GM12864 (cell line): ENCODE measurements around the gene CARNS1.

Source experiments
- DNase-seq: peaks from one replicate; pipeline ENCODE4 v3.0.0-alpha.2; 2011; ENCODE audit warnings: low read depth
- H3K4me3 ChIP-seq: 2 replicates; pipeline ENCODE4 v1.5.1; 2011; ENCODE audit warnings: mild to moderate bottlenecking, low read depth, low read length, control low read depth
- TF ChIP-seq, protein P1 (sequence below): IDR thresholded peaks from 2 replicates; pipeline ENCODE4 v1.5.1; 2011; ENCODE audit warnings: low read depth, mild to moderate bottlenecking, moderate library complexity, low read length, control low read depth, inconsistent platforms; ENCODE audit errors: missing control alignments

CARNS1 gene

GRCh38 chr11:67433536-67434394 is 18.3 kb downstream of the CARNS1 start:
- H3K4me3 ChIP-seq = no peak overlapping the region
- no peak for DNase-seq
- TF ChIP-seq, protein P1, sequence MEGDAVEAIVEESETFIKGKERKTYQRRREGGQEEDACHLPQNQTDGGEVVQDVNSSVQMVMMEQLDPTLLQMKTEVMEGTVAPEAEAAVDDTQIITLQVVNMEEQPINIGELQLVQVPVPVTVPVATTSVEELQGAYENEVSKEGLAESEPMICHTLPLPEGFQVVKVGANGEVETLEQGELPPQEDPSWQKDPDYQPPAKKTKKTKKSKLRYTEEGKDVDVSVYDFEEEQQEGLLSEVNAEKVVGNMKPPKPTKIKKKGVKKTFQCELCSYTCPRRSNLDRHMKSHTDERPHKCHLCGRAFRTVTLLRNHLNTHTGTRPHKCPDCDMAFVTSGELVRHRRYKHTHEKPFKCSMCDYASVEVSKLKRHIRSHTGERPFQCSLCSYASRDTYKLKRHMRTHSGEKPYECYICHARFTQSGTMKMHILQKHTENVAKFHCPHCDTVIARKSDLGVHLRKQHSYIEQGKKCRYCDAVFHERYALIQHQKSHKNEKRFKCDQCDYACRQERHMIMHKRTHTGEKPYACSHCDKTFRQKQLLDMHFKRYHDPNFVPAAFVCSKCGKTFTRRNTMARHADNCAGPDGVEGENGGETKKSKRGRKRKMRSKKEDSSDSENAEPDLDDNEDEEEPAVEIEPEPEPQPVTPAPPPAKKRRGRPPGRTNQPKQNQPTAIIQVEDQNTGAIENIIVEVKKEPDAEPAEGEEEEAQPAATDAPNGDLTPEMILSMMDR = no peak

DNA sequence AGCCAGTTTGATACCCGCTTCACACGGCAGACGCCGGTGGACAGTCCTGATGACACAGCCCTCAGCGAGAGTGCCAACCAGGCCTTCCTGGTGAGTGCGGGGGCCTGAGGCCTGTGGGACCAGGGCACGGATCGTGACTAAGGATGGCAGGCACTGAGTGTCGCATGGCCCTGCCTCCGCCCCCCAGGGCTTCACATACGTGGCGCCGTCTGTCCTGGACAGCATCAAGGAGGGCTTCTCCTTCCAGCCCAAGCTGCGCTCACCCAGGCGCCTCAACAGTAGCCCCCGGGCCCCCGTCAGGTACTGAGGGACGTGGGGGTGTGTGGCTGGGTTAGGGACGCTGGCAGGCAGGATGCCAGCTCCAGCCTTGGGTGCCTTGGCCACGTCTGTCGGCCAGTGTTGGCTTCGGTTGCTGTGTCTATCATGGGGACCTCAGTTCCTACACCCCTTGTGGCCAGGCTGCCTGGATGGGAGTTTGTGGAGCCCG is 19.0 kb downstream of the CARNS1 start:
- peak overlapping the region; percentile 87 for H3K4me3 ChIP-seq
- TF ChIP-seq, protein P1 = no peak
- no peak for DNase-seq

DNA sequence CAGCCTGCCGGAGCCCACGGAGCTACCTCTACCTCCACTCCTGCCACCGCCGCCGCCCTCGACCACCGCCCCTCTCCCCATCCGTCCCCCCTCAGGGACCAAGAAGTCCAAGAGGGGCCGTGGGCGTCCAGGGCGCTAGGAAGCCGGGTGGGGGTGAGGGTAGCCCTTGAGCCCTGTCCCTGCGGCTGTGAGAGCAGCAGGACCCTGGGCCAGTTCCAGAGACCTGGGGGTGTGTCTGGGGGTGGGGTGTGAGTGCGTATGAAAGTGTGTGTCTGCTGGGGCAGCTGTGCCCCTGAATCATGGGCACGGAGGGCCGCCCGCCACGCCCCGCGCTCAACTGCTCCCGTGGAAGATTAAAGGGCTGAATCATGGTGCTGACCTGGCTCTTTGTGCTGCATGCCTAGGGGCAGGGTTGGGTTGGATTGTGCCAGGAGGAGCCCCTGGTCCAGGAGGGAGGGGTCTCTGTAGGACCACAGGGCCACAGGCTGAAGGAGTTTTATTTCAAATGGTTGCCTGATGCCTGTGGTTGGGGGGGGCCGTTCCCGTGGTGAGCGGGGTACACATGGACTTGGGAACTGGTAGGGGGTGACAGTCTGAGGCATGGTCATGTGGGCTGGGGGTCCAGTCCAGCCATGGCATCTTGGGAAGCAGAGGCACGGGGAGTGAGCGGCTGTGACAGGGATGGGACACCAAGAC is 19.7 kb downstream of the CARNS1 start:
- DNase-seq = no peak
- TF ChIP-seq, protein P1 = no peak
- H3K4me3 ChIP-seq = peak overlapping the region; percentile 87

- H3K4me3 ChIP-seq = peak overlapping the region; percentile 87
These were observed 20.4 kb downstream of the CARNS1 start for GRCh38 chr11:67435727-67436458.

GRCh38 chr11:67436459-67437081 is 21.1 kb downstream of the CARNS1 start:
- H3K4me3 ChIP-seq = peak overlapping the region; percentile 87
- DNase-seq = peak; percentile 75
- TF ChIP-seq, protein P1 = no peak

More at GRCh38 chr11:67435727-67436458, 20.4 kb downstream of the CARNS1 start:
- no peak for DNase-seq
- TF ChIP-seq, protein P1 = no peak

DNA sequence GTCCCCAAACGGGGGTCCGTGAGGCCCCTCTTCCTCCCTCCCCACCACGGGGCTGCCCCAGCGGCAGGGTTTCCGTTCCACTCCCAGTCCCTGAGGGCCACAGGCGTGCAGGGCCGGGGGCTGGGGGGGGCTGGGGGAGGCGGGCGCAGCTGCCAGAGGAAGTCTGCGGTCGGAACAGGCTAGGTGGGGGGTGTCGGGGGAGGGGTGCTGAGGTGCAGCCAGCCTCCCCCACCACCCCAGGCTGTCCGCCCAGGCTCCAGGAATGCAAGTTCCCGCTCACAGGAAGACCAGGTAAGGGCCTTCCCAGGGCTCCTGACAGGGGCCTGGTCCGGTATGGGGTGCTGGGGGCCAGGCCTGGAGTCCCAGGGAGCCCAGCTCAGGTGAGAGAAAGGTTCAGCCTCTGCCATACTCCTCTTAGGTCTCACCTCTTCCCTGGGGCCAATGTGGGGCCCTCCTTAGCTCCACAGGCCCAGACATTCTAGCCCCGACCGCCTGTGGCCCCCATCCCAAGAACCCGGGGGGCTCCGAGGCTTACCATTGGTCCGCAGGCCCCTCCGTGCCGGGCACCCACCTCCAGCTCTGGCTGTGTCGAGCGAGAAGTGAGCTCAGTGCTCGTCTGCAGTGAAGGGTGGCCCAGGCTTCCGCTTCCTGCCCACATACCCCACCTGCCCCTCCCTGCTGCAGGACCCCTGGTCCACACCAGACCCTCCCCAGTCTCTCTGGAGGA is 21.8 kb downstream of the CARNS1 start, which contains the start of gene PTPRCAP:
Gene PTPRCAP, minus strand, starts transcription at position 601 of the 727 bp plus-strand sequence. Its CDS starts 63 bp downstream, at position 538.
- TF ChIP-seq, protein P1 = no peak
- DNase-seq = no peak
- peak within 1 kb of the TSS; percentile 87 for H3K4me3 ChIP-seq
